ENCODE measurements around the gene ZER1. TPM values are rescaled to one million over a fixed set of nuclear protein-coding genes. Genes with fewer than 3 reads are reported as not detected.

The ZER1 gene
- total RNA-seq, 2 donors from 2014 or later = 33.0 to 33.8 TPM

DNA sequence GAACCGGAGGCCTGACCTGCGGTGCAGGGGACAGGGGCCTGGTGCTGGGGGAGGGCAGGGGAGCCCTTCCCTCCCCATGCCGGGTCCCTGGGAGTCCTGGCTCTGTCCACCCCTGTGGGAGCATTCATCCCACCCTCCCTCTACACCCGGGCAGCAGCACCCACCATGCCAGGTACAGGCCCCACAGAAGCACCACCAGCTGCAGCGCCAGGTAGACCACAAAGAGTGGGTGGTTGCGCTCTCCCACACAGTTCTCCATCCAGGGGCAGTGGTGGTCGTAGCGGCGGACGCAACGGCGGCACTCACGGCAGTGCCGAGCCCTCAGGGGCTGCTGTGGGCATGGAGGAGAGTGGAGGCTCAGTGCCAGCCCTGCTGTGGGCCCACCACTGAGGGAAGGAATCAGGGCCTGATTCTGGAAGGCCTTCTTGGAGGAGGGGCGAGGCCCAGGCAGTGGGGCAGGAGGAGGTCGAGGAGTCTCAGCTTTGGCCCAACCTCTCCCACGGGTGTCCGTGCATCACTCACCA is 50.2 kb downstream of the ZER1 start:
- peaks cover 20% of the 10 kb centered on the region for H3K36me3 Mint-ChIP-seq (ENCODE audit: low read depth)
- Histone ChIP-seq H3K4me1 (ENCODE audit: control insufficient read depth, insufficient read depth, low read length) (no peaks in the 10 kb centered on the region), H3K27ac (ENCODE audit: low read depth, low read length) (no peak overlapping the region), H3K9ac (ENCODE audit: extremely low read depth, low read length, poor library complexity, severe bottlenecking) (no peak overlapping the region), H3K36me3 (ENCODE audit: control insufficient read depth, insufficient read depth, low read length) (peaks cover 3% of the 10 kb centered on the region), H3K4me3 (ENCODE audit: low read length) (no peak overlapping the region), H3K9me3 (ENCODE audit: control insufficient read depth, low read length) (no peaks in the 10 kb centered on the region), H3K27me3 (ENCODE audit: control insufficient read depth, insufficient read depth, low read length, poor library complexity, severe bottlenecking) (no peaks in the 10 kb centered on the region)
- DNase-seq = no peak
- H3K27me3 Mint-ChIP-seq (ENCODE audit: insufficient read depth) = no peaks in the 10 kb centered on the region
- TF ChIP-seq CTCF (conservative IDR thresholded peaks at IDR 0.05) = no peak
- no peak overlapping the region for H3K4me3 Mint-ChIP-seq
- no peaks in the 10 kb centered on the region for H3K9me3 Mint-ChIP-seq
- H3K27ac Mint-ChIP-seq = no peak overlapping the region
- WGBS, 2 experiments (ENCODE audit: insufficient coverage in 1 of 2, insufficient read length in 1 of 2) = 86 to 94% methylated on average over 2 to 18 of the region's 18 CpGs
- H3K4me1 Mint-ChIP-seq = peaks cover 10% of the 10 kb centered on the region

DNA sequence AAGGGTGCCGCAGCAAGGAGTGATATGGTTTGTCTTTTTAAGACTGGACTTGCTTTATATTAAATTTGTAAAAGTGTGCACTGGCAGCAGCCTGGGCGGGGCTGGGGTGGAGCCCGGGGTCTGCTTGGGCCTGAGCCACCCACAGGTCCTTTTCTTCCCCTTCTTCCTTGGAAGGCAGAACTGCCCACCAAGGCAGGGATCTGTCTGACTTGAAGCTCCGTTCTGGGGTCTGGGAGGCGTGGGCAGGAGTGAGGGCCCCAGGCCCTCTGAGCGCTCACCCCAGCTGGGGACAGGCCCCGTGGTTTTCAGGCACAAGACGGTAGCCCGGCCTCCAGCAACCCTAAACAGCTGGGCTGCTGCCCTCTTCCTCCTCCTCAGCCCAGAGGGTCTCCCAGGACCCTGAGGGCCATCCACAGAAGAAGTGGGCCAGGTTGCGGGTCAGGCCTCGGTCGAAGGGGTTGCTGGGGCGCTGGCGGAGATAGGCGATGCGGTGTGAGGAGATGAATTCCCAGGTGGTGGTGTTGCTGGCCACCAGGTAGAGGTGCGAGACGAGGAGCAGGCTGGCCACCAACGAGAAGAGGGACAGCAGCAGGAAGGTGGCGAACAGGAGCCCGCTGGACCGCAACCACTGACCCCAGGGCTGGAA is 50.8 kb downstream of the ZER1 start:
- no peak overlapping the region for H3K4me3 ChIP-seq (ENCODE audit: low read length)
- H3K4me1 ChIP-seq (ENCODE audit: control insufficient read depth, insufficient read depth, low read length) = no peaks in the 10 kb centered on the region
- Mint-ChIP-seq H3K4me1 (peaks cover 10% of the 10 kb centered on the region), H3K36me3 (ENCODE audit: low read depth) (peaks cover 20% of the 10 kb centered on the region), H3K27ac (no peak overlapping the region), H3K9me3 (no peaks in the 10 kb centered on the region), H3K27me3 (ENCODE audit: insufficient read depth) (no peaks in the 10 kb centered on the region), H3K4me3 (no peak overlapping the region)
- no peaks in the 10 kb centered on the region for H3K27me3 ChIP-seq (ENCODE audit: control insufficient read depth, insufficient read depth, low read length, poor library complexity, severe bottlenecking)
- no peaks in the 10 kb centered on the region for H3K9me3 ChIP-seq (ENCODE audit: control insufficient read depth, low read length)
- peaks cover 4% of the 10 kb centered on the region for H3K36me3 ChIP-seq (ENCODE audit: control insufficient read depth, insufficient read depth, low read length)
- peak; percentile 42 for DNase-seq
- H3K9ac ChIP-seq (ENCODE audit: extremely low read depth, low read length, poor library complexity, severe bottlenecking) = no peak overlapping the region
- WGBS, 2 experiments (ENCODE audit: insufficient coverage in 1 of 2, insufficient read length in 1 of 2) = 86 to 95% methylated on average over 12 to 22 of the region's 22 CpGs
- no peak overlapping the region for H3K27ac ChIP-seq (ENCODE audit: low read depth, low read length)
- TF ChIP-seq CTCF (conservative IDR thresholded peaks at IDR 0.05) = no peak

DNA sequence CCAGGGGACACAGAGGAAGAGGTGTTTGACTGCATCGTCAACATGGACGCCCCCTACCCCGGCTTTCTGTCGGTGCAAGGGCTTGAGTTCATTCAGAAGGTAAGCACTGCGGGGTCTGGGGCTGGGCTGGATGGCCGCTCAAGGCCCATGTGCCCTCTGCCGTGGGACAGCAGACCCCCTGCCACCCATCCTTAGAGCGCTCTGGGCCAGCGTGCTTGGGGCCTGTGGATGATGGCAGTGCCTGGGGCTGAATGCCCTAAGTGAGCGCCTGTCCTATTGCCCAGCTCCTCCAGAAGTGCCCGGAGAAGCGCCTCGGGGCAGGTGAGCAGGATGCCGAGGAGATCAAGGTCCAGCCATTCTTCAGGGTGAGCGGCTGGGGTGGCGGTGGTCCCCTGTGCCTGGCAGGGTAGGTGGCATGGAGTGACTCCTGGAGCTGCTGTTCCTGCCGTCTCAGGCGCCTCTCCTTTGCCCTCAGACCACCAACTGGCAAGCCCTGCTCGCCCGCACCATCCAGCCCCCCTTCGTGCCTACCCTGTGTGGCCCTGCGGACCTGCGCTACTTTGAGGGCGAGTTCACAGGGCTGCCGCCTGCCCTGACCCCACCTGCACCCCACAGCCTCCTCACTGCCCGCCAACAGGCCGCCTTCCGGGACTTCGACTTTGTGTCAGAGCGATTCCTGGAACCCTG is 51.7 kb downstream of the ZER1 start:
- H3K27me3 Mint-ChIP-seq (ENCODE audit: insufficient read depth) = no peaks in the 10 kb centered on the region
- no peaks in the 10 kb centered on the region for H3K27me3 ChIP-seq (ENCODE audit: control insufficient read depth, insufficient read depth, low read length, poor library complexity, severe bottlenecking)
- H3K4me3 ChIP-seq (ENCODE audit: low read length) = no peak overlapping the region
- H3K4me3 Mint-ChIP-seq = no peak overlapping the region
- H3K36me3 ChIP-seq (ENCODE audit: control insufficient read depth, insufficient read depth, low read length) = peaks cover 4% of the 10 kb centered on the region
- 94 to 98% methylated on average over 19 to 30 of the region's 30 CpGs for WGBS, 2 experiments (ENCODE audit: insufficient coverage in 1 of 2, insufficient read length in 1 of 2)
- peak; percentile 19 for TF ChIP-seq CTCF (conservative IDR thresholded peaks at IDR 0.05)
- no peaks in the 10 kb centered on the region for H3K9me3 Mint-ChIP-seq
- peaks cover 10% of the 10 kb centered on the region for H3K4me1 Mint-ChIP-seq
- peak overlapping the region; percentile 35 for H3K27ac Mint-ChIP-seq
- no peak overlapping the region for H3K9ac ChIP-seq (ENCODE audit: extremely low read depth, low read length, poor library complexity, severe bottlenecking)
- no peak overlapping the region for H3K27ac ChIP-seq (ENCODE audit: low read depth, low read length)
- no peaks in the 10 kb centered on the region for H3K4me1 ChIP-seq (ENCODE audit: control insufficient read depth, insufficient read depth, low read length)
- H3K9me3 ChIP-seq (ENCODE audit: control insufficient read depth, low read length) = no peaks in the 10 kb centered on the region
- peak; percentile 57 for DNase-seq
- H3K36me3 Mint-ChIP-seq (ENCODE audit: low read depth) = peaks cover 22% of the 10 kb centered on the region

Data from endodermal cell (in vitro differentiated cells).